Activated naive CD4-positive, alpha-beta T cell treated with anti-CD3 and anti-CD28 coated beads for 36 hours (primary cell): Measurements from ENCODE around the gene WNT5B. TPM values are rescaled to one million over a fixed set of nuclear protein-coding genes. Genes with fewer than 3 reads are reported as not detected.

Source experiments
- CTCF ChIA-PET: fragments of 350-600 bp; sonication (Branson Sonifier 250); formaldehyde crosslinking; loops from one replicate; lab custom pipeline; 2021; ENCODE audit warnings: antibody characterized with exemption; lab: Charles Lee
- DNase-seq: peaks from one replicate; pipeline ENCODE4 v3.0.0-alpha.2; 2020
- H3K27ac Mint-ChIP-seq: one replicate; pipeline ENCODE4 v1.8.0; 2021; ENCODE audit warnings: mild to moderate bottlenecking, mixed read lengths
- H3K27me3 Mint-ChIP-seq: one replicate; pipeline ENCODE4 v1.8.0; 2021; ENCODE audit warnings: low read depth, mixed read lengths
- H3K36me3 Mint-ChIP-seq: one replicate; pipeline ENCODE4 v1.8.0; 2021; ENCODE audit warnings: low read depth, mixed read lengths
- H3K4me1 Mint-ChIP-seq: one replicate; pipeline ENCODE4 v1.8.0; 2021; ENCODE audit warnings: low read depth, mixed read lengths
- H3K4me3 Mint-ChIP-seq: one replicate; pipeline ENCODE4 v1.8.0; 2021; ENCODE audit warnings: mild to moderate bottlenecking, moderate library complexity, mixed read lengths
- H3K9me3 Mint-ChIP-seq: one replicate; pipeline ENCODE4 v1.8.0; 2021; ENCODE audit warnings: mixed read lengths
- intact Hi-C: fragments of 100-400 bp; cut with micrococcal nuclease; formaldehyde crosslinking; loops from one replicate; pipeline ENCODE4 v1.15.1; 2023
- total RNA-seq, 2 experiments: library from RNA; stranded (reverse); gene quantifications; one replicate each; pipeline ENCODE4 v1.2.3, GENCODE V29; 2021

The WNT5B gene
- total RNA-seq = not detected

- Mint-ChIP-seq H3K9me3 (no peaks in the 10 kb centered on the region), H3K4me1 (peaks cover 15% of the 10 kb centered on the region), H3K4me3 (peak within 1 kb of the TSS; percentile 46), H3K36me3 (no peaks in the 10 kb centered on the region), H3K27me3 (peaks cover 41% of the 10 kb centered on the region), H3K27ac (no peak within 1 kb of the TSS)
- intact Hi-C loops = no loop called here
- CTCF ChIA-PET = interaction anchor here (0.6 to 2.5 kb wide), 4 partner anchors 59 to 515 kb away, joined by 3 to 13 read pairs (median 5); no protein-coding TSS in a partner anchor
- no peak for DNase-seq
Observed at GRCh38 chr12:1628666-1629337, at the start of gene WNT5B. WNT5B (plus strand) TSS chr12:1629231; CDS start chr12:1631355, 2,124 bp downstream.

- Mint-ChIP-seq H3K36me3 (no peaks in the 10 kb centered on the region), H3K27ac (no peak overlapping the region), H3K9me3 (no peaks in the 10 kb centered on the region), H3K4me1 (peaks cover 7% of the 10 kb centered on the region), H3K27me3 (no peaks in the 10 kb centered on the region), H3K4me3 (no peak overlapping the region)
- CTCF ChIA-PET = interaction anchor here (0.6 to 4.3 kb wide), 3 partner anchors 45 to 609 kb away, joined by 3 to 22 read pairs (median 3); no protein-coding TSS in a partner anchor
- no peak for DNase-seq
- intact Hi-C loops = loop anchor here (5.0 kb wide), 1 partner anchor 763 kb away; no protein-coding TSS in a partner anchor
Observed at GRCh38 chr12:1579651-1580435, 49.2 kb upstream of the WNT5B start.

GRCh38 chr12:1580526-1580925 is 48.5 kb upstream of the WNT5B start:
- Mint-ChIP-seq H3K27me3 (no peaks in the 10 kb centered on the region), H3K36me3 (no peaks in the 10 kb centered on the region), H3K4me3 (no peak overlapping the region), H3K4me1 (peaks cover 7% of the 10 kb centered on the region), H3K9me3 (no peaks in the 10 kb centered on the region), H3K27ac (no peak overlapping the region)
- intact Hi-C loops = loop anchor here (5.0 kb wide), 1 partner anchor 763 kb away; no protein-coding TSS in a partner anchor
- CTCF ChIA-PET = interaction anchor here (4.3 kb wide), 1 partner anchor 462 kb away, joined by 22 read pairs; no protein-coding TSS in a partner anchor
- no peak for DNase-seq

GRCh38 chr12:1581973-1582708 is 46.9 kb upstream of the WNT5B start:
- H3K27ac Mint-ChIP-seq = no peak overlapping the region
- H3K4me3 Mint-ChIP-seq = no peak overlapping the region
- CTCF ChIA-PET = interaction anchor here (0.8 to 3.4 kb wide), 8 partner anchors 11 to 633 kb away, joined by 3 to 99 read pairs (median 6); partner anchors contain the start of genes FBXL14 and RAD52

GRCh38 chr12:1582709-1583050 is 46.4 kb upstream of the WNT5B start:
- intact Hi-C loops = loop anchor here (1.0 to 5.0 kb wide), 3 partner anchors 464 to 765 kb away; partner anchors contain the start of gene RAD52
- CTCF ChIA-PET = interaction anchor here (0.5 to 3.4 kb wide), 36 partner anchors 10 to 1016 kb away, joined by 3 to 99 read pairs (median 4); partner anchors contain the start of genes FBXL14 and RAD52
- DNase-seq = no peak
- Mint-ChIP-seq H3K4me3 (no peak overlapping the region), H3K4me1 (peaks cover 10% of the 10 kb centered on the region), H3K27me3 (no peaks in the 10 kb centered on the region), H3K9me3 (no peaks in the 10 kb centered on the region), H3K27ac (no peak overlapping the region), H3K36me3 (no peaks in the 10 kb centered on the region)

More at GRCh38 chr12:1581973-1582708, 46.9 kb upstream of the WNT5B start:
- no peaks in the 10 kb centered on the region for H3K27me3 Mint-ChIP-seq
- H3K9me3 Mint-ChIP-seq = no peaks in the 10 kb centered on the region
- no peak for DNase-seq
- H3K36me3 Mint-ChIP-seq = no peaks in the 10 kb centered on the region
- H3K4me1 Mint-ChIP-seq = peaks cover 7% of the 10 kb centered on the region
- intact Hi-C loops = loop anchor here (5.0 kb wide), 1 partner anchor 765 kb away; no protein-coding TSS in a partner anchor

GRCh38 chr12:1583421-1584078 is 45.5 kb upstream of the WNT5B start:
- Mint-ChIP-seq H3K9me3 (no peaks in the 10 kb centered on the region), H3K27me3 (no peaks in the 10 kb centered on the region), H3K27ac (no peak overlapping the region), H3K4me3 (no peak overlapping the region), H3K36me3 (no peaks in the 10 kb centered on the region), H3K4me1 (peaks cover 19% of the 10 kb centered on the region)
- DNase-seq = peak; percentile 83
- CTCF ChIA-PET = interaction anchor here (0.5 to 3.4 kb wide), 42 partner anchors 9 to 1017 kb away, joined by 3 to 99 read pairs (median 4); partner anchors contain the start of genes FBXL14 and RAD52
- intact Hi-C loops = loop anchor here (1.0 to 5.0 kb wide), 3 partner anchors 465 to 766 kb away; partner anchors contain the start of gene RAD52

- Mint-ChIP-seq H3K4me3 (no peak overlapping the region), H3K27me3 (no peaks in the 10 kb centered on the region), H3K4me1 (peaks cover 25% of the 10 kb centered on the region), H3K27ac (no peak overlapping the region), H3K9me3 (no peaks in the 10 kb centered on the region), H3K36me3 (no peaks in the 10 kb centered on the region)
- intact Hi-C loops = loop anchor here (5.0 kb wide), 1 partner anchor 767 kb away; no protein-coding TSS in a partner anchor
- CTCF ChIA-PET = interaction anchor here (0.7 to 3.4 kb wide), 16 partner anchors 9 to 976 kb away, joined by 3 to 99 read pairs (median 4); partner anchors contain the start of gene FBXL14
- DNase-seq = no peak
Observed at GRCh38 chr12:1584326-1584725, 44.7 kb upstream of the WNT5B start.

- H3K4me1 Mint-ChIP-seq = peaks cover 52% of the 10 kb centered on the region
- intact Hi-C loops = no loop called here
- H3K4me3 Mint-ChIP-seq = peak overlapping the region; percentile 33
- peaks cover 8% of the 10 kb centered on the region for H3K36me3 Mint-ChIP-seq
- CTCF ChIA-PET = interaction anchor here (0.8 to 5.0 kb wide), 8 partner anchors 15 to 639 kb away, joined by 3 to 50 read pairs (median 4); partner anchors contain the start of gene RAD52
- H3K9me3 Mint-ChIP-seq = no peaks in the 10 kb centered on the region
- DNase-seq = peak; percentile 48
- H3K27me3 Mint-ChIP-seq = no peaks in the 10 kb centered on the region
- peak overlapping the region; percentile 56 for H3K27ac Mint-ChIP-seq
Observed at GRCh38 chr12:1587927-1588574, 41.0 kb upstream of the WNT5B start.

- CTCF ChIA-PET = interaction anchor here (0.8 to 5.0 kb wide), 8 partner anchors 15 to 639 kb away, joined by 3 to 50 read pairs (median 4); partner anchors contain the start of gene RAD52
- intact Hi-C loops = no loop called here
- peak overlapping the region; percentile 56 for H3K27ac Mint-ChIP-seq
- H3K4me3 Mint-ChIP-seq = peak overlapping the region; percentile 33
- peaks cover 11% of the 10 kb centered on the region for H3K36me3 Mint-ChIP-seq
- H3K4me1 Mint-ChIP-seq = peaks cover 47% of the 10 kb centered on the region
- no peaks in the 10 kb centered on the region for H3K9me3 Mint-ChIP-seq
- no peaks in the 10 kb centered on the region for H3K27me3 Mint-ChIP-seq
- no peak for DNase-seq
Observed at GRCh38 chr12:1588575-1588947, 40.5 kb upstream of the WNT5B start.

- CTCF ChIA-PET = interaction anchor here (0.6 to 5.0 kb wide), 4 partner anchors 11 to 473 kb away, joined by 3 to 50 read pairs (median 3); no protein-coding TSS in a partner anchor
- peak overlapping the region; percentile 82 for H3K27ac Mint-ChIP-seq
- peak overlapping the region; percentile 82 for H3K4me3 Mint-ChIP-seq
- H3K36me3 Mint-ChIP-seq = peaks cover 11% of the 10 kb centered on the region
- intact Hi-C loops = loop anchor here (5.0 kb wide), 3 partner anchors 838 to 1018 kb away; partner anchors contain the start of gene WNK1
- no peaks in the 10 kb centered on the region for H3K27me3 Mint-ChIP-seq
- no peak for DNase-seq
- H3K4me1 Mint-ChIP-seq = peaks cover 53% of the 10 kb centered on the region
- no peaks in the 10 kb centered on the region for H3K9me3 Mint-ChIP-seq
Observed at GRCh38 chr12:1590221-1590979, 38.6 kb upstream of the WNT5B start.
